Measurements from ENCODE around the gene RPS5.
A peak's percentile ranks its signal among the peaks of the same experiment; 100 is the strongest.

RPS5 gene

DNA sequence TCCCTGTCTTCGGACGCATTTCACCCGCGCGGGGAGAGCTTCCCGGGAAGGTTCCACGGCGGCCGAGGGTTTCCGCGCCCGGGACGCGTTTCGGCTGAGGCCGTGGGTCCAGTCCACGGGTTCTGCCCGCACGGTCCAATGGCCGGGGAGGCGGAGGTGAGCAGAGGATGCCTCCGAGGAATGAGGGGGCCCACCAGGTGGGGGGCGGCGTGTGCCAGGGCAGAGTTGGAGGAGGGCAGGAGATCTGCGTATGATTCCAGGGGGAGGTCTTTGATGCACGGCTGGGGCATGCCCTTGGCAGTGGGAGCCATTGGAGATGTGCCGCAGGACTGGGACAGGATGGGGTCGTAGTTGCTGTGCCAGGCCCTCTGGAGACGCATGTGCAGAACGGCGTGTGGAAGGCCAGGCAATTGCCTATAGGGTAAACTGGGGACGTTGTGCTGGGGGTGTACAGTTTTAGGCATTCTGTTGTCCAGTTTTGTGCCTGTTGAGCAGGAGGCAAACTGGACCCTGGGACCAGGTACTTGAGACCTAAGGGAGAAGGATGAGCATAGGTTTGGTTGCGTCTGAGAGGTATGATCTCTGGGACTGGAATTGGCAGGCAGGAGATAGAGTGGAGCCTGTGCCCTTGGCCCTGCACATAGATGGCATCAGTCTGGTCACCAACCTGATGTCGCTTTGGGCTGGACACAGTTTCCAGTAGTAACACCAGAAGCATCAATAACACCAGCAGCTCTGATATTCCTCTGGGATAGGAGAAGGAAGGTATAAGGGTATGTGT lies 22.1 kb downstream of the RPS5 start:
- peaks cover 28% of the 10 kb centered on the region for H3K4me1 ChIP-seq (ENCODE audit: insufficient read depth, low read length)
- peak overlapping the region; percentile 87 for H2AFZ ChIP-seq (ENCODE audit: low read depth, low read length)
- H3K4me2 ChIP-seq (ENCODE audit: insufficient read depth, low read length), result peak overlapping the region; percentile 75
- H3K9ac ChIP-seq (ENCODE audit: low read depth, low read length), result peak overlapping the region; percentile 77
- peaks cover 40% of the 10 kb centered on the region for H3K79me2 ChIP-seq (ENCODE audit: insufficient read depth, low read length)
- H3K36me3 ChIP-seq (ENCODE audit: insufficient read depth, low read length), result peaks cover 5% of the 10 kb centered on the region; the same call in 1 of the 2 replicates
- peak; percentile 41 for ATAC-seq (ENCODE audit: insufficient read depth, low read depth)
- TF ChIP-seq, protein P1, sequence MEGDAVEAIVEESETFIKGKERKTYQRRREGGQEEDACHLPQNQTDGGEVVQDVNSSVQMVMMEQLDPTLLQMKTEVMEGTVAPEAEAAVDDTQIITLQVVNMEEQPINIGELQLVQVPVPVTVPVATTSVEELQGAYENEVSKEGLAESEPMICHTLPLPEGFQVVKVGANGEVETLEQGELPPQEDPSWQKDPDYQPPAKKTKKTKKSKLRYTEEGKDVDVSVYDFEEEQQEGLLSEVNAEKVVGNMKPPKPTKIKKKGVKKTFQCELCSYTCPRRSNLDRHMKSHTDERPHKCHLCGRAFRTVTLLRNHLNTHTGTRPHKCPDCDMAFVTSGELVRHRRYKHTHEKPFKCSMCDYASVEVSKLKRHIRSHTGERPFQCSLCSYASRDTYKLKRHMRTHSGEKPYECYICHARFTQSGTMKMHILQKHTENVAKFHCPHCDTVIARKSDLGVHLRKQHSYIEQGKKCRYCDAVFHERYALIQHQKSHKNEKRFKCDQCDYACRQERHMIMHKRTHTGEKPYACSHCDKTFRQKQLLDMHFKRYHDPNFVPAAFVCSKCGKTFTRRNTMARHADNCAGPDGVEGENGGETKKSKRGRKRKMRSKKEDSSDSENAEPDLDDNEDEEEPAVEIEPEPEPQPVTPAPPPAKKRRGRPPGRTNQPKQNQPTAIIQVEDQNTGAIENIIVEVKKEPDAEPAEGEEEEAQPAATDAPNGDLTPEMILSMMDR (IDR thresholded peaks at IDR 0.05; ENCODE audit: borderline replicate concordance, extremely low read depth, low read length, poor library complexity, severe bottlenecking), result peak; percentile 17
- TF ChIP-seq EZH2 (IDR thresholded peaks at IDR 0.05; ENCODE audit: borderline replicate concordance, low read depth, low read length, severe bottlenecking), result no peak
- H3K27me3 ChIP-seq (ENCODE audit: insufficient read depth, low read length, poor library complexity), result no peaks in the 10 kb centered on the region
- DNase-seq, result peak; percentile 60
- H3K9me3 ChIP-seq (ENCODE audit: insufficient read depth, low read length, severe bottlenecking), result no peaks in the 10 kb centered on the region
- peak overlapping the region; percentile 39 for H3K27ac ChIP-seq (ENCODE audit: low read length)
- peak overlapping the region; percentile 58 to 96 for H3K4me3 ChIP-seq (ENCODE audit: low read depth in 1 of 2, low read length in 2 of 2)
- no peaks in the 10 kb centered on the region for H4K20me1 ChIP-seq (ENCODE audit: insufficient read depth, low read length)

GRCh38 chr19:58416604-58417003 lies 29.5 kb downstream of the RPS5 start:
- no peak overlapping the region for H2AFZ ChIP-seq (ENCODE audit: low read depth, low read length)
- H3K27me3 ChIP-seq (ENCODE audit: insufficient read depth, low read length, poor library complexity), result no peaks in the 10 kb centered on the region
- H3K4me2 ChIP-seq (ENCODE audit: insufficient read depth, low read length), result no peak overlapping the region
- H4K20me1 ChIP-seq (ENCODE audit: insufficient read depth, low read length), result 0 out of 2 replicates have a peak, but pooled peaks cover 9% of the 10 kb centered on the region
- no peak overlapping the region for H3K27ac ChIP-seq (ENCODE audit: low read length)
- H3K36me3 ChIP-seq (ENCODE audit: insufficient read depth, low read length), result peaks cover 54% of the 10 kb centered on the region
- peaks cover 5% of the 10 kb centered on the region for H3K79me2 ChIP-seq (ENCODE audit: insufficient read depth, low read length)
- no peak overlapping the region for H3K4me3 ChIP-seq (ENCODE audit: low read depth in 1 of 2, low read length in 2 of 2)
- no peaks in the 10 kb centered on the region for H3K4me1 ChIP-seq (ENCODE audit: insufficient read depth, low read length)
- no peak overlapping the region for H3K9ac ChIP-seq (ENCODE audit: low read depth, low read length)
- TF ChIP-seq, protein P1 (IDR thresholded peaks at IDR 0.05; ENCODE audit: borderline replicate concordance, extremely low read depth, low read length, poor library complexity, severe bottlenecking), result no peak
- TF ChIP-seq EZH2 (IDR thresholded peaks at IDR 0.05; ENCODE audit: borderline replicate concordance, low read depth, low read length, severe bottlenecking), result no peak
- no peak for DNase-seq
- no peak for ATAC-seq (ENCODE audit: insufficient read depth, low read depth)
- no peaks in the 10 kb centered on the region for H3K9me3 ChIP-seq (ENCODE audit: insufficient read depth, low read length, severe bottlenecking)

DNA sequence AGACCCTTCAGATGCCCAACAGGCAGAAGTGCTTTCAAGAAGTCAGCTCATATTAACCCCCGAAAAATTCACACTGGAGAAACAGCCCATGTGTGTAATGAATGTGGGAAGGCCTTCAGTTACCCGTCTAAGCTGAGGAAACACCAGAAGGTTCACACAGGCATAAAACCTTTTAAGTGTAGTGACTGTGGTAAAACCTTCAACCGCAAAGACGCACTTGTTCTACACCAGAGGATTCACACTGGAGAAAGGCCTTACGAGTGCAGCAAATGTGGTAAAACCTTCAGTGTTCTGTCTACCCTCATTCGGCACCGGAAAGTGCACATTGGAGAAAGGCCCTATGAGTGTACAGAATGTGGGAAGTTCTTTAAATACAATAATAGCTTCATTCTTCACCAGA lies 30.0 kb downstream of the RPS5 start:
- no peak for ATAC-seq (ENCODE audit: insufficient read depth, low read depth)
- Histone ChIP-seq H3K9me3 (ENCODE audit: insufficient read depth, low read length, severe bottlenecking) (no peaks in the 10 kb centered on the region), H3K4me1 (ENCODE audit: insufficient read depth, low read length) (no peaks in the 10 kb centered on the region), H3K4me3 (ENCODE audit: low read depth in 1 of 2, low read length in 2 of 2) (no peak overlapping the region), H3K9ac (ENCODE audit: low read depth, low read length) (no peak overlapping the region), H3K36me3 (ENCODE audit: insufficient read depth, low read length) (peaks cover 54% of the 10 kb centered on the region), H3K27me3 (ENCODE audit: insufficient read depth, low read length, poor library complexity) (no peaks in the 10 kb centered on the region), H4K20me1 (ENCODE audit: insufficient read depth, low read length) (0 out of 2 replicates have a peak, but pooled peaks cover 9% of the 10 kb centered on the region), H3K79me2 (ENCODE audit: insufficient read depth, low read length) (peaks cover 5% of the 10 kb centered on the region), H3K27ac (ENCODE audit: low read length) (no peak overlapping the region), H2AFZ (ENCODE audit: low read depth, low read length) (no peak overlapping the region), H3K4me2 (ENCODE audit: insufficient read depth, low read length) (no peak overlapping the region)
- no peak for DNase-seq
- TF ChIP-seq, protein P1 (IDR thresholded peaks at IDR 0.05; ENCODE audit: borderline replicate concordance, extremely low read depth, low read length, poor library complexity, severe bottlenecking), result no peak
- TF ChIP-seq EZH2 (IDR thresholded peaks at IDR 0.05; ENCODE audit: borderline replicate concordance, low read depth, low read length, severe bottlenecking), result no peak
